22Rv1 (cell line): ENCODE measurements around the gene HK2.

ENCODE experiments used
- CTCF ChIP-seq: fragments of 450-650 bp; IDR thresholded peaks from 2 replicates; pipeline ENCODE4 v1.5.1; 2017; ENCODE audit warnings: mild to moderate bottlenecking
- ZFX ChIP-seq: fragments of 450-650 bp; IDR thresholded peaks from 2 replicates; pipeline ENCODE4 v1.6.1; 2017; ENCODE audit warnings: antibody characterized with exemption, borderline replicate concordance

GRCh38 chr2:74854401-74854800 lies 20.5 kb downstream of the HK2 start:
- TF ChIP-seq CTCF (no peak), ZFX (no peak)
